ENCODE results near the gene PARP1.
"Not testable (repeated sequence)": the region's sequence is repeated elsewhere in the genome, so short reads cannot be mapped to it uniquely, and the experiment has no call there.

The PARP1 gene

DNA sequence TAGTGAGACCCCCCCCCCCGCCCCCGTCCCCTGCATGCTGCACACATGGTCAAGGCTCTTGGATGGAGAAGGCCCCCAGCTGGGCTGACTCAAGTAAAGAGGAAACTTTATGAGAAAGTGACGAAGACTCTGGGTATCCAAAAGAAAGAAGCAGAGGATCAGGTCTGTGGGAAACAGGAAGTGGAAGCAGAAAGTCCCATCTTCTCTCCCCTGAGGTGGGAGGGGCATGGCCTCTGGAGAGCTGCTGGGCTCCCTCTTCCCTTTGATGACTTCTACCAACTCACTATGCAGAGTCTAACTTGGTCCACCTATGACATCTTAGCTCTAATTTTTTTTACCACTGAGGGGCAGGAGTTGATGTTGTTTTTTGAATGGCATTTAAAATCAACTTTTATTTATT lies 56.2 kb downstream of the PARP1 start:
- DNase-seq (ENCODE audit: low read depth), result peak; percentile 36

DNA sequence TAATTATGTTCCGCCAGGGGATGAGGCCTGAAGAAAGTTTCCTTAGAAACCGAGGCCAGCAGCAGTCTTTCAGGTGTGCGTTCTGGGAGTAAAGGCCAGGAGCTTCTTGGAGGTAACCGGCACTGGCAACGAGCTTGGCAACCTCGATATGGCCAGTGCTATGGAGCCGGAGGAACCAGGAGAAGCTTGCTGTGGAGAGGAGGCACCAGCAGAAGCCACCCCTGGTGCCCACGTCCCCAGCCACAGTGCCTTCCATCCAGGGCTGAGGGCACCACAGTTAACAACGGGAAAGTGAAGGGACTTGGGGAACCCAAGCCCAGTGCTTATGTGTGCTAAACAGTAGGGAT lies 57.4 kb downstream of the PARP1 start:
- no peak for DNase-seq (ENCODE audit: low read depth)

DNA sequence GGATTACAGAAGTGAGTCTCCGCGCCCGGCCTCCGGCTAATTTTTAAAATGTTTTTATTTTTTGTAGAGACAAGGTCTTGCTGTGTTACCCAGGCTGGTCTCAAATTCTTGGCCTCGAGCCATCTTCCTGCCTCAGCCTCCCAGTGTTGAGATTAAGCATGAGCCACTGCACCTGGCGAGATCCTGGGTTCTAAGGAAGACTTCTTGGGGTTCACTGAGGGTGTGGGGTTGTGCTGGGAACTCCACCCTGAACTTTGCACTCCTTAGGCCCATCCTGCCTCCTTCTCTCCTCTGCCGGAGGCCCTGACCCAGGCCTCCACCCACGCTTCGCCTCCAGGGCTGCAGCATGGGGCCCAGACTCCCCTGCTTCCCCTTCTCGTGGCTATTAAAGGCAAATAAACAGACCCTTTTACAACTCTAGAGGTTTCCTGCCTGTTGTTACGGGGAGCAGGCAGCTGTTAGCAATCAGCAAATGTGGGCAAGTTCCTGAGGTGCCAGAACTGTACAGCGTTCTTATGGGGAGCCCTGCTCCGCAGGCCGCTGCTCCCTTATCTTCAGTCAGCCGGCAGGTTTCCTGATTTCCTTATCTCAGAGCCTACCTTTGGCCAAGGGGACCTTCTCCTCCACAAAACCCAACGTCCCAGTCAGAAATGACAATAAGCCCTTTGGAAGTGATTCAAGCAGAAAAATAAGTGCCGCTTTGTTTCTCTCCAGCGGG lies 57.9 kb downstream of the PARP1 start:
- peak; percentile 19 for DNase-seq (ENCODE audit: low read depth)

DNA sequence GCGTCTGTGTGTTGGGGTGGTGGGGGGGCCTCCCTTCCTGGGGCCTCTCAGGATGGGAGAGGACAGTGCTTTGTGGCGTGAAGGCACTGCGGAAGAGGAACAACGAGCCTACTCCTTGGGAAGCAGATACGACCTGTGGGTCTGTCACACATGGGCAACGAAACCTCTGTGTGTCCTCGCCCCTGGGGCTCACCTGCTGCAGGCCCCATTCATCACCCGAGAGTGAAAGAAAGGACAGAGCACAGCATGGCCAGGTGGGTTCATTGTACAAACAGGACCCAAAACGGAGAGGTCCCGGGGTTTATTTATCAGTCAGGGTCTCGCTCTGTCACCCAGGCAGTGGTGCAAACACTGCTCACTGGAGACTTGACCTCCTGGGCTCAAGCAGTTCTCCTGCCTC lies 58.8 kb downstream of the PARP1 start:
- DNase-seq (ENCODE audit: low read depth), result no peak

DNA sequence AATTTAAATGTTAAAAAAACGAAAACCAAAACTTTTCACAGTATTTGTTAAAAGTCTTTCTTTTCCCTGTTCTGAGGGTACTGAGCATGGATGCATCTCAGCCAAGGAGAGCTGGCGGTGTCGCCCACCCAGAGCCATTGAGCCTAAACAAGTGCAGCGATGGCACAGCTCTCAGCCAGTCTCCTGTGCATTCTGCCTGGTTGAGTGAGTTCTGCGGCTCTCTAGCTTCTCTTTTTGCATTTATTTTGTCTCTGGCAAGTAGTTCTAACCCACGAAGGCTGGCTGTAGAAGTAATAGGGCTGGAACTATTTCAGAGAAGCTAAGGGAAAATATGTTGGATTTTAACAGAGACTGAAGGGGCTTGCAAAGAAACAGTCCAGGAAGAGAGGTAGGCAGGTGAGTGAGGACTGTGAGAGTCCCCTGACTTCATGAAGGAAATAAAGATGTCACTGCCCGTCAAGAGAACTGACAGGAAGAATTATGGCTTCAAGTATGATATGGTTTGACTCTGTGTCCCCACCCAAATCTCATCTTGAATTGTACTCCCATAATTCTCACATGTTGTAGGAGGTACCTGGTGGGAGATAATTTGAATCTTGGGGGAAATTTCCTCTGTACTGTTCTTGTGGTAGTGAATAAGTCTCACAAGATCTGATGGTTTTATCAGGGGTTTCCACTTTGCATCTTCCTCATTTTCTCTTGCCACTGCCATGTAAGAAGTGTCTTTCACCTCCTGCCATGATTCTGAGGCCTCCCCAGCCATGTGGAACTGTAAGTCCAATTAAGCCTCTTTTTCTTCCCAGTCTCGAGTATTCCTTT lies 63.2 kb downstream of the PARP1 start:
- DNase-seq (ENCODE audit: low read depth), result no peak

DNA sequence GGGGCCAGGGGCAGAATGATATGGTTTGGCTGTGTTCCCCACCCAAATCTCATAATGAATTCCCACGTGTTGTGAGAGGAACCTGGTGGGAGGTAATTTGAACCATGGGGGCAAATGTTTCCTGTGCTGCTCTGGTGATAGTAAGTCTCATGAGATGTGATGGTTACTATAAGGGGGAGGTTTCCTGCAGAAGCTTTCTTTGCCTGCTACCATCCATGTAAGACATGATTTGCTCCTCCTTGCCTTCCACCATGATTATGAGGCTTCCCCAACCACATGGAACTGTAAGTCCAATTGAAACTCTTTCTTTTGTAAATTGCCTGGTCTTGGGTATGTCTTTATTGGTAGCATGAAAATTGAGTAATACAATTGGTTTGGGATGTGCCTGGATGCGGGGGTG lies 65.2 kb downstream of the PARP1 start:
- DNase-seq (ENCODE audit: low read depth), result no peak

DNA sequence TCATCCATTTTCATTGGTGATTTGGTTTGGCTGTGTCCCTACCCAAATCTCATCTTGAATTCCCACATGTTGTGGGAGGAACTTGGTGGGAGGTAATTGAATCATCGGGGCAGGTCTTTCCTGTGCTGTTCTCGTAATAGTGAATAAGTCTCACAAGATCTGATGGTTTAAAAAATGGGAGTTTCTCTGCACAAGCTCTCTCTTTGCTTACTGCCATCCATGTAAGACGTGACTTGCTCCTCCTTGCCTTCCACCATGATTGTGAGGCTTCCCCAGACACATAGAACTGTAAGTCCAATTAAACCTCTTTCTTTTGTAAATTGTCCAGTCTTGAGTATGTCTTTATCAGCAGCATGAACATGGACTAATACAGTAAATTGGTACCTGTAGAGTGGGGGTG lies 67.8 kb downstream of the PARP1 start:
- DNase-seq (ENCODE audit: low read depth), result not testable (repeated sequence)

DNA sequence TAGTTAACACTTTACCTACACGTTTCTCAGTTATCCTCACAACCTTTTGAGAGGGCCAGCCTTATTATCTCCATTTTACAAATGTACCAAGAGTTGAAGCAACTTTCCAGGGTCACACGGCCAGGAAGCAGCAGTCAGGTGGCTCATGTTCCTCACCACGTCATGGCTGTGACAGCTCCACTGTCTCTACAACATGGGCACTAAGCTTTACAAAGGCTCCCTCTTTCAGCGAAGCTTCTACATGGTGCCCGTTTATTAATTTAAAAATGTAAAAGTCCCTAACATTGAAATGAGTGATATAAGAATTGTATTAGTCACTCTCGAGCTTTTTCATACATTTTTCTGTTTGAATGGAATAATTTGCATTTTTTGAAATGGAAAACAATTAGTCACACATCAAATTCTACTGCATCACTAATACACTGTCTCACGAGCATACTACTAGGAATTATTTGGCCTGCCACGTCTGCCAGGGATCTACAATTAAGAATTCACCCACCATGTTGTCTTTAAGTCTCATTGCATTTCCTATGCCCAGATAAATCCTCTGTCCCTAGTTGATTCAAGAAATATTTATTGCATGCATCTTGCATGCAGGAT lies 70.5 kb downstream of the PARP1 start:
- DNase-seq (ENCODE audit: low read depth), result peak; percentile 24

DNA sequence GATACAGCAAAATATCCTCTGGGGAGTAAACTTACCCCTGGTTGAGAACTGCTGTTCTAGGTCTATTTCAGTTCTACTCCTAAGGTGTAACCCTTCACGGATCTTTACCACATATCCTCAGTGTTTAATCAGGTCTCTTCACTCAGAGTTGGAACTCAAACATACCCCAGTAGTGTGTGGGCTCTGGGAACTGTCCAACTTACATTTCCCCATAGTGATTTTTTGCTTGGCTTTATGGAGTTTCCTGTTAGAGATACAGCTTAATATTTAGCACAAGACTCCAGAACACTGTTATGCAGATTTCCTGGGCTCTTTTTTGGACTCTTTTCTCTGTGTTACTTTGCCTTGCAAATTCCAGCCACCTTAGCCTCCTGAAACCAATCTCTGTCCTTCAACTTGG lies 72.2 kb downstream of the PARP1 start:
- peak; percentile 7 for DNase-seq (ENCODE audit: low read depth)

DNA sequence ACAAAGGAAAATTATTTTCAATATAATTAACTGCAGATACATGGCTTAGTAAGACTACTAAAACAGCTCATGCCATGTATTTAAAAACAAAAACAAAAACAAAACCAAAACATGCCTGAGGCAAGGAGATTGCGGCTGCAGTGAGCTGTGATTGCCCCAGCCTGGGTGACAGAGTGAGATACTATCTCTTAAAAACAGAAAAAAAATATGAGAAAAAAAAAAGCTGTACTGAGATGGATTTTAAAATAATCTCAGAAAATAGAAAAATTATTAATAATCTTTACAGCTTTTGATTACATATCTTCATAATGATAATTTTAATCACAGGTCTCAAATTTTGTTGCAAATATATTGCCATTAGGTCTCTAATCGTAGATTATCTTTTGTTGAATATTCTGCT lies 74.9 kb downstream of the PARP1 start:
- DNase-seq (ENCODE audit: low read depth), result no peak

DNA sequence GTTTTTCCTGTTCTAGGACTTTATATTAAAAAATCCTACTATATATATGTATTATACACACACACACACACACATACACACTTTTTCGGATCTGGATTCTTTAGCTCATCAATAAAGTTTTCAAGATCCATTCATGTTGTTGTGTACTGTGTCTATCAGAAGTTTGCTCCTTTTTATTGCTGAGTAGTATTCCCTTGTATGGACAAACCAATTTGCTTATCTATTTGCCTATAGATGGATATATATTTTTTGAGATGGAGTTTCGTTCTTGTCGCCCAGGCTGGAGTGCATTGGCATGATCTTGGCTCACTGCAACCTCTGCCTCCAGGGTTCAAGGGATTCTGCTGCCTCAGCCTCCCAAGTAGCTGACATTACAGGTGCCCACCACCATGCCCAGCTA lies 78.7 kb downstream of the PARP1 start:
- no peak for DNase-seq (ENCODE audit: low read depth)

DNA sequence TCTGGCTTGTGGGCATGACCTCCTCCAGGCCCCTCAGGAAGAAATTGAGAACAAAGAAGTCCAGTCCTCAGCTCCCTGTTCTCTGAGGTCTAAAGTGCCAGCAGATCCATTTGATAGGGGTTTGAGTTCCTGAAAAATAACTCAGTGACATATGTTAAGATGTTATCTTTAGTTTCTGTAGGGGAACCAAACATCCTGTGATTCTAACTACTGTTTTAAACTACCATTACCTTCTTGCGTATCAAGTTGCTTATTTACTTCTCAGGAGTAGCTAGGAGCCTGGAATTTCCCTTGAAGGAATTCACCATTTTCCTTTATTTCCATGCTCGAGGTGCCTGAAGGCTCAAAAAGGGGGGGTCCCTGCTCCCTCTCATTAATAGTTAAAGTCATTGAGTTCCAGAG lies 80.1 kb downstream of the PARP1 start:
- DNase-seq (ENCODE audit: low read depth), result no peak

DNA sequence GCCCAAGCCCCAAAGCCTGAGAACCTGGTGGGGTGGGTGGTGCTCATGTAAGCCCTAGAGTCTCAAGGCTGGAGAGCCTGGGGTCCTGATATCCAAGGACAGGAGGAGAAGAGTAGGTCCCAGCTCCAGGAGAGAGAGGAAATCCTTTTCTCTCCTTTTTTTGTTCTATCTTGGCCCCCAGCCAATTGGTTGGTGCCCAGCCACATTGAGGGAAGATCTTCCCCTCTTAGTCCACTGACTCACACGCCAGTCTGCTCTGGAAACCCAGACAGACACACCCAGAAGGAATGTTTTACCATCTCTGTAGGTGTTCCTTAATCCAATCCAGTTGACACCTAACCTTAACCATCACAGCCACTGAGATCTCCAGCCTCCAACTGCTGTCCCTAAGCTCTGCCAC lies 82.7 kb downstream of the PARP1 start:
- peak; percentile 27 for DNase-seq (ENCODE audit: low read depth)

DNA sequence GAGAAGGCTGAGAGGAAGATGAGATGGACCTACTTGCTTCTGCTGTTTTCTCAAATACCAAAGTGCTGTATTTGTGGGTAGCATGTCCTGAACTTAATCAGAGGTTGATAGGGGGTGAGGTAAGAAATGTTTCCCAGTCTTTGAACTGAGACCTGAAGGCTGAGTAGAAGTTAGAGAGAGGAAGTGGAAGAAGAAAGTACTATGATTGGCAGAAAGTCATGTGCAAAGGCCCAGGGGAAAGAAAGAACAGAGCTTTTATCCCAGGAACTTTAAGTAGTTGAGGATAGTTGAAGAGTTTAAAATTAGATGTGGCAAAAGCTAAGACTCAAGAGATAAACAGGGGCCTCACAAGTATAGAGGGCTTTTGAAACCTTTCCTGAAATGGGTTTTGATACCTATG lies 83.4 kb downstream of the PARP1 start:
- DNase-seq (ENCODE audit: low read depth), result no peak

DNA sequence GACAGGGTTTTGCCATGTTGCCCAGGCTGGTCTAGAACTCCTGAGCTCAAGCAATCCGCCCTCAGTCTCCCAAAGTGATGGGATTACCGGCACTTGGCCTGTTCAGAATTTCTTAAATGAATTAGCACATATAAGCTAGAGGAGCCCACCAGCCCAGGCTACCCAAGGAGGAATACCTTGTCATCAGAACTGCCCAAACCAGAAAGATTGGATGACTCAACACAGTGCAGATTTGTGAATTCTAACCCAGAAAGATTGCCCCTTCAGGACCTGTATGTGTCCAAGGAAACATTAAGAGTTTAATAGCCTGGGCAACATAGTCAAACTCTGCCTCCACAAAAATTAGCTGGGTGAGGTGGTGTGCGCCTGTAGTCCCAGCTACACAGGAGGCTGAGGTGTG lies 84.9 kb downstream of the PARP1 start:
- DNase-seq (ENCODE audit: low read depth), result no peak

DNA sequence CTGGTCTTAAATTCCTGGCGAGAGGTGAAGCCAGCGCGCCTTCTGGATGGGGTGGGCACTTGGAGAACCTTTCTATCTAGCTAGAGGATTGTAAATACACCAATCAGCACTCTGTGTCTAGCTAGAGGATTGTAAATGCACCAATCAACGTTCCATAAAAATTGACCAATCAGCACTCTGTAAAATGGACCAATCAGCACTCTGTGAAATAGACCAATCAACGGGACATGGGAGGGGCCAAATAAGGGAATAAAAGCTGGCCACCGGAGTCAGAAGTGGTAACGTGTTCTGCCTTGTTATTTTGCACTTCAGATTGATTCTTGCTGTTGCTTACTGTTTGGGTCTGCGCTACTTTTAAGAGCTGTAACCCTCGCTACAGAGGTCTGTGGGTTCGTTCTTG lies 87.0 kb downstream of the PARP1 start:
- DNase-seq (ENCODE audit: low read depth), result no peak

DNA sequence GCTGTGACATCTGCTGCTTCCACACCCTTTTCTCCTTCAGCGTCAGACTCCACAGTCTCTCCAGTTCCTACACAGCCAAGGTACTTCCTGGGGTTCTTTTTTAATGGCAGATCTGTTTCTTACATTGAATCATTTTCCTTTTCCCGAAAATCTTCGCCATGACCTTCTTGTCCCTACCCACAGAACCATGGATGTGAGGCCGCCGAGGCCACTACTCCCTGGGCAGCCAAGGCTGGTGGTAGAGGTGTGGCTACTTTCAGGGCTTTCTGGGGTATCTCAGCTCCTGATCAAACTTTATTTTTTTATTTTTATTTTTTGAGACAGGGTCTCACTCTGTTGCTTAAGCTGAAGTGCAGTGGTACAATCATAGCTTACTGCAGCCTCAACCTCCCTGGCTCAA lies 89.4 kb downstream of the PARP1 start:
- DNase-seq (ENCODE audit: low read depth), result no peak

DNA sequence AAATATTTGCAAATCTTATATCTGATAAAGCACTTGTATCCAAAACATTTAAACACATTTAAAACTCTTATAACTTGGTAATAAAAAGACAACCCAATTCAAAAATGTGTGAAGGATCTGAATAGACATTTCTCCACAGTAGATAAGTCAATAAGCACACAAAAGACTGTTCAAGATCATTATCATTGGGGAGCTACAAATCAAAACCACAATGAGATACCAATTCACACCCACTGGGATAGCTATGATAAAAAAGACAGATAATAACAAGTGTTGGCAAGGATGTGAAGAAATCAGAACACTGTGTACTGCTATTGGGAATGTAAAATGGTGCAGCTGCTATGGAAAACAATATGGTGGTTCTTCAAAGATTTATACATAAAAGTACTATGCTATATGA lies 93.8 kb downstream of the PARP1 start:
- no peak for DNase-seq (ENCODE audit: low read depth)

DNA sequence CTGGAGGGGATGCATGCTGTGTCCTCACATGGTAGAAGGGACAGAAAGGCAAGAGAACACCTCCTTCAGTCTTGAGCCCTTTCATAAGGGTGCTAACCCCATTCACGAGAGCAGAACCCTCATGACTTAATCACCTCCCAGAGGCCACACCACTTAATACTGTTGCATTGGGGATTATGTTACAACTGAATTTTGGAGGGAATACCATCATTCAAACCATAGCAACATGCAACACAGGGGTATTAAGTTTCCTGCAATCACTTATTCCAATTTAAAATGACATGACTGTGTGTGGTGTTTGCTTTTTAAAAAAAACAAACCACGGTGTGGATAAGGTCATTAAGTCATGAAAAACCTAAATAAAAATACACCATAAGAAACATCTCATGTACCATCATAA lies 95.8 kb downstream of the PARP1 start:
- no peak for DNase-seq (ENCODE audit: low read depth)

DNA sequence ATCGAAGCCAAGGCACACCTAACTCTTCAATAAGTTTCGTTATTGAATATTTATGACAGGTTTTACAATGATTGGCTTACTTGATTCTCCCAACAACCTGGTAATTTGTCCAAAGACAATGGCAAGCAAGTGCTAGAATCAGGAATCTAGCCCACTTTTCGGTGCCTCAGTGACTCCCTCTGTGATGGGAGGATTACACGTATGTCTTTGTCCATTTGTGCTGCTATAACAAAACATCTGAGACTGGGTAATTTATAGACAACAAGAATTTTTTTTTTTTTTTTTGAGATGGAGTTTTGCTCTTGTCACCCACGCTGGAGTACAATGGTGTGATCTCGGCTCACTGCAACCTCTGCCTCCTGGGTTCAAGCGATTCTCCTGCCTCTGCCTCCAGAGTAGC lies 96.5 kb downstream of the PARP1 start:
- DNase-seq (ENCODE audit: low read depth), result no peak
